ENCODE measurements around the gene RFX8.
"Not testable (repeated sequence)": the region's sequence is repeated elsewhere in the genome, so short reads cannot be mapped to it uniquely, and the experiment has no call there.

RFX8 gene

DNA sequence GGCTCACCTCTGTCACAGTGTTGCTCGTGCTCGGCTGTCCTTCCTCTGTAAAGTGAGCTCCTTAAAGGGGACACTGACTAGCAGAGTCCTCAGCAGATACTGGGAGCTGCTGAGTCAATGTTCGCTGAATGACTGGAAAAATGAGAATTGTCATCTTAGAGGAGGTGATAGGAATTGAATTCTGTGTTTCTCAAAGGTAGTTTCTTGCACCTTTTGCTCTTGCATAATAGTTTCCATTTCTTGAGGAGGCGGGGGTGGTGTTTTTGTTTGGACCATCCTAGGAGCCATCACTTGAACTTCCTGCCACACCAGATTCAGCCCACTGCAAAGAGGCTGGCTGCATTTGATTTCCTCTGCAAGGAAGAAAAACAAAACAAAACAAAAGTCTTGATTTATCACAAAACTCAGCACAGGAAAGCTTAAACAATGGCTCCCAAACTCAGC is 11.4 kb upstream of the RFX8 start:
- DNase-seq (ENCODE audit: low spot score), result no peak

DNA sequence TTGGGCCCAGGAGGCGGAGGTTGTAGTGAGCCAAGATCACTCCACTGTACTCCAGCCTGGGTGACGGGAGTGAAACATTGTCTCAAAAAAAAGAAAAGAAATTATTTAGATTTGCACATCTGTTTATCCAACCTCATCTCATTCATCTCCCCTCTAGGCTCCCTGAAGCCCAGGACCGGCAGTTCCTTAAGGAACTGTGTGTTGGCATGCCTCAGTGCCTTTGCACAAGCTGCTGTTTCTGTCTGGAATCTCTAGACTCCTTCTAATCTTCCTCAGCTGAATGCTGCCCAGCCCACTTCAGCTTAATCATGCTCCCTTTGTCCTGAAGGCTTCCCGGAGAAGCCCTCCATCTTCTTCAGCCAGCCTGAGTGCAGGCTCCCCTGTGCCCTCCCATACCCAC is 10.9 kb upstream of the RFX8 start:
- DNase-seq (ENCODE audit: low spot score), result no peak

DNA sequence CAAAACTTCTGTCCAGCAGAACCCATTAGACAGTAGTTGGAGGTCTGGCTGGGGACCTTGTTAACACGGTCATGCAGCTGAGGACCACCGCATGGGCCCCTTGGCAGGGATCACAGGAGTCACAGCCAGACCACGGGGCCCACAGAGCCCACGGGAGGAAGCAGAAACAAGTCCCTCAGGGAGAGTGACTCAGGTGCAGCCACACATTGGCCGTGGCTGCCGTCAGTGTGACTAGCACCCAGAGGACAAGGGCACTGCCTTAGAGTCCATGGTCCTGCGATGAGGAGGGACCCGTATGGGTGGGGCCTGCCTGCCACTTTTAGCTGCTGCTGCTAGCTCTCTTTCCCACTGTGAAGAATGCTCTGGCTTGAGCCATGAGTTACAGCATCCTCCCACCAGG is 5.9 kb upstream of the RFX8 start:
- no peak for DNase-seq (ENCODE audit: low spot score)

DNA sequence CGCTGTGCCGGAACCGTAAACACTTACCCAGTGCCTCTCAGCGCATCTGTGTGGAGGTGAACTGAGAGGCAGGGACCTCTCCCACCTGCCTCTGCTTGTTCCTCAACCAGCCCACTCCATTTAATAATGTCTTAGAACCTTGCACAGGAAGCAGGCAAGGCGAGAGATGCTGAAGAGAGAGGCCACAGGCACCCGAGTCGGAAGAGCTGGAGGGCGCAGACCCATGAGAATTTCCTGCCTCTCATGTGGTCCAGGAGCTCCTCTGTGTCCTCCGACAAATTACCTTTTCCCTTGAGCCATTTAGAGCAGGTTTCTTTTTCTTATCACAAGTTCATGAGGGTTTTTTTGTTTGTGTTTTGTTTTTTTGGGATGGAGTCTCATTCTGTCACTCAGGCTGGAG is 4.9 kb upstream of the RFX8 start:
- no peak for DNase-seq (ENCODE audit: low spot score)

DNA sequence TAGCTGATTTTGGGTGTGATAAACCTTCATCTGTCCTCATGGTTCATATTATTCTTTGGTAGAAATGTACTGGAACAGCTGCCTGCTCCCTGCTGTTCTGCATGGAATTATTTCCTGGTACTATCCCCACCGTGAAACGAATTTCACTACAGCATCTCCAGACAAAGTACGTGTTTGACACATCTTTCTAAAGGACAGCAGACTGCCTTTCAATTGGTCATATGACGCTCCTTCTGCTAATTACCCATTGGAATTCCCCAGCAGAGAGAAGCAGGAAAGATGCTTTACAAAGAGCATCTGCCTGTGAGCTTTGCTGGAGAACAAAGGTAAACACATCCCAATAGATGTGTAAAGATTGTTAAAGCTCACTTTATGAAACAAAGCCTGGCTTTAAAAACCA is 4.4 kb upstream of the RFX8 start:
- DNase-seq (ENCODE audit: low spot score), result no peak

DNA sequence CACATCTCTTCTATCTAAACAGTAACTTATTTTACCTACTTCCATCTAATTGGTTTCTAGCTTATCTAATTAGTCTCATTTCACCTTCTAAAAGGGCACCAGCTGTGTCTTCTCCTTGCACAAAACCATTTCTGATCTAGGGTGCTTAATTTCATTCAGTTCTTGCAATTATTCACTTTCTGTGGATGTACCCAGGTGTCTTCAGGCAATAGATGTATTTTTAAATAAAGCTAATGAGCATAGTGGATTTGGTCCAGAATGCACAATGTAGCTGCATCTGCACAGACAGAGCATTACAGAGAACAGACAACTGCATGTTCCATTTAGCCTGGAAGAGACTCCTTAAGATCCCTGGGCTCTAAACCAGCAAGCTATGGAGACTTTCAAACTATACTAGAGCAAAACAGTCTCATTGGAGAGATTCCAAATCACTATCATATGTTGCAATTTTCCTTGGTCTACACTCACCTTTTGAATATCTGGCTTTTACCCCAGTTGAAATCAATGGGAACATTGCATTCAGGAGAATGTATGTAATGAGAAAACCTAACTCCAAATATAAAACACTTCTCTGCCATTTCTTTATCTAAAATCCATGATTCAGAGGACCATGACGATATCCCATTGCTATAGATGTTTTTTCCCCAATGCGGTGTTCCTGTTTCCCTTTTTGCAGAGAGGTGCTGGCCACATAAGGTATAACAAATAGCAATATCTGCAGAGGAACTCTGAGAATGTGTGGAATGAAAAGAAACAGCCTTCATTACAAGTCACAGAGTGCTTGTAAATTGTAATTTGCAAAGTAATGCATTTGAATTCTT is 3.5 kb upstream of the RFX8 start:
- DNase-seq (ENCODE audit: low spot score), result no peak

DNA sequence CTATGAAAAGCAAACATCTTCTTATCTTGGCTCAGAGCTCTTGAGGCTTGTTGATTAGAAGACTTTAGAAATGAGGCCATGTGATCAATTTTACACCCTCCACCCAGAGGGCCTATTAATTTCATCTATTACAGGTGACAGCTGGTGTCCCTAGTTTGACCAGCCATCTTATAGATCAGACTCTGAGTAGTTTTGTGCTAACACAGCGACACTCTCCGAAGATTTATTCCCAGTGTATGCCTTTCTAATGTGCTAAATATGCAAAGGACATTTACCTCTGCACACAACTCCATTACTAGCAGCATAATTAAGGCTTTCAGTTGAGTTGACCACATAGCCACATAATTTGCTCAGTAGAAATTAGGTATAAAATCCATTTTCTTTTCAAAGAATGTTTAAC is 2.6 kb upstream of the RFX8 start:
- no peak for DNase-seq (ENCODE audit: low spot score)

DNA sequence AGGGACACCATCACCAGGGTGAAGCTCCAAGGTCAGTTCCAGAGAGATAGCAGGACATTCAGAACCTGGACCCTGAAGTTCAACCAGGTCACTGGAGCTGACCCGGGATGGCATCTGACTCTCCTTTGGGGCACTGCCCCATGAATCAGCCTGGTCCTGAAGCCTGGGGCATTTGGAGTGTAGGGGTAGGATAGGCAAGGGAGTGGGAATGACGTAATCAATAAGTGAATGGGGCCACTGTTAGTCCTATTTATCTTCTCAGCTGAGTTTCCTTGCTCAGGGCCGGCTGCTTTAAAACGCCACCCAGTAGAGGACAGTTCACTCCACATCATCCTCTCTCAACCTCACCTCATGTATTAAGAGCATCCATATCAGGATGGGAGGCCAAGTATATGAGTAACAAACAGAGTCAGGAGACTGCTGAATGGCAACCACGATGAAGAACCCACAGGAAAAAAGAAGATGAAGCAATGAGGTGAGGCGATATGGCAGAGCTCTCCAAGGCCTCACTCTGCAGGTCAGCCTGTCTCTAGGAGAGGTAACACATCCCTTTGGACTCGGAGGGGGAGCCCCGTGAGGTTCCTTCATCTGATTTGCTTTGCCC is 1.8 kb upstream of the RFX8 start:
- no peak for DNase-seq (ENCODE audit: low spot score)

DNA sequence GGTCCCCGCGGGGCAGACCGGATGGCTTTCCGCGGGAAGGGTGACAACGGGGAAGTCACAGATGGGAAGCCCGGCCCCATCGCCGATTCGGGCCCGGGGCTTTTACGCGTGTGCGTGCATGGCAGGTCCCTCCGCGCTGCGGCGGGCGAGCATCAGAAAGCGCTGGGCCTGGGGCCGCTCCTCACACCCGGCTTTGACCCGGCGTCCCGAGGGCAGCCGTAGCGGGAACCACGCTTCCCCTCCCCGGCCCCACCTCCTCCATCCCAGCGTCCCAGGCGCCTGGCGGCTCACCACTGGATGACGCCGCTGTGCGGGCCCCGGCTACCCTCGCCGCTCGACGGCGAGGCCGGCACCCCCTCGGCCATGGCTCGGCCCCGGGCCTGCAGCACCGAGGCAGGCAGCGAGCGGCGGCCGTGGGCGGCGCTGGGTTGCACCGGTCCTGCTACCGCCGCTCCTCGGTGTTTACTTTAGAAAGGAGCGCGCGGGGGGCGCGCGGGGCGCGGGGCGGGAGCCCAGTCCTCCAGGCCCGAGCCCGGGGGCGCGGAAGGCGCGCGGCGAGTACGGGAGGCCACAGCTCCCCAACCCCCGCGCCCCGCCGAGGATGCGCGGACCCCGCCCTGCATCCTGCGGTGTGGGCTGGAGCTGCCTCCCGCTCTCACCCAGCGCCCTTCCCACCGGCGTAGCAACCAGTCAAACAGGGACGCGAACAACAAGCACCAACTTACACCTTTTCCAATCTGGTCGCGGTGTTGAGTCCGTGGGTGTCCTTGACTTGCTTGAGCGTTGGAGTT is 806 bp downstream of the RFX8 start:
- peak; percentile 71 for DNase-seq (ENCODE audit: low spot score)

DNA sequence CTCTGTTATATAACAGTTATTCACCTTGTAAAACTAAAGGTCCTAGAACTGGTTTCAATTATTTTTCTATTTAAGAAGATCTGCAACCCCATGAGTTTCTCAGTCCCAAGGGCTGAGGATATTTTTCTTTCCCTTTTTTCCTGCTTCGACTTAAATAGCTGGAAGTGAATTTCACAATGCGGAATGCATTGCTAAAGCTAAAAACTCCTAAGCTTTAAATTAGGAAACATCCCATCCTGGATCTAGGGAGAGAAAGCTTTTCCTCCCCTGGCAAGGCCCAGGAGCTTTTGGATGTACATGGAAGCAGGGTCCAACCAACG is 1.4 kb downstream of the RFX8 start:
- peak; percentile 41 for DNase-seq (ENCODE audit: low spot score)

DNA sequence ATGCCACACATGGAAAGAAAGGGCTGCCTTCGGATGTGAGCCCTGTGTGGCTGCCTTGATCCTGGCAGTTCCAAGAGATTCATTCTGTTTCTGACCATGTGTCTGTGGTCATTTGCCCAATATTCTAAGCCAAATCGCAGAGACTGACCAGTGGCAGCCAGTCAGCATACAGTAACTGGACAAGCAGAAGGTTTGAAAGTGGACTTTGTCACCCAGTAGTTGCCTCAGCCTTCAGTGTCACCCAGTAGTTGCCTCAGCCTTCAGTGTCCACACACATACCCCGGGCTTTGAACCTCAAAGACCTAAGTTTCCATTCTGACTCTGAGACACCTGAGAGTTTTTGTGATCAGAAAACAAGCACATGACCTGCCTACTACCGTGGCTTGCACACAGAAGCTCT is 5.0 kb downstream of the RFX8 start:
- no peak for DNase-seq (ENCODE audit: low spot score)

DNA sequence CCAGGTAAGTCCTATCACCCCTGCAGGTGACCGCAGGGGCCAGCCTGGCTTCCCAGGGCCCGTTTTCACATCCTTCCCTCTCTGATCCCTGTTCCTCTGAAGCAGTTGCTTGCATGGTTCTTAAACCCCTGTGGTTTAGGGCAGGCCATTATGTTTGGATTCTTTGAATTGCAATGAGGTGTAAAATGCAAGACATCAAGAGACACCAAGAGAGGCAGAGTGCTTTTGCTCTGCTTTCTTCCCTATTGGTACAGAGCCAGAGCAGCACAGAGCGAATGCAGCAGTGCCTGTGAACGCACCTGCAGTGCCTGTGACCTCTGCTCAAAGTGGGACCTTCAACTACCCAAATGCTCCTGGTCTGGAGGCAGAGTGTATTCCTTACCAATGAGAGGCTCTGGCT is 7.6 kb downstream of the RFX8 start:
- DNase-seq (ENCODE audit: low spot score), result no peak

DNA sequence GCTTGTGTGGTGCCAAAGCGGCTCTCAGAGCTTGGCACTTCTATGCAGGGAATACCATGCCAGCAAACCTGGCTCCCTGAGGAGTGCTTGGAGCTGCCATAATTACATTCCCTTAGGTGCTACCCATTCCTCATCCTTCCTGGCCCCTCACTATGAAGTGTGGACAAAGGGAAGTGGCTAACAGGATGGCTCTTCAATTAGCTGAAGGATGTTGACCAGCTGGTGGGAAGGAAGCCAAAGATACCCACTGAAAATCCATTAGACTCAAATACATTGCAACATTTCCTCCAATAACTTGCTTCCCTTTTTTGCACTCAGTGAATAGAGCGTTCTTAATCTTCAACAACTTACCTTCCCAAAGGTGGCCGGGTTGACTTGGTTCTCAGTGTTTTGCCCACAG is 8.5 kb downstream of the RFX8 start:
- DNase-seq (ENCODE audit: low spot score), result no peak

DNA sequence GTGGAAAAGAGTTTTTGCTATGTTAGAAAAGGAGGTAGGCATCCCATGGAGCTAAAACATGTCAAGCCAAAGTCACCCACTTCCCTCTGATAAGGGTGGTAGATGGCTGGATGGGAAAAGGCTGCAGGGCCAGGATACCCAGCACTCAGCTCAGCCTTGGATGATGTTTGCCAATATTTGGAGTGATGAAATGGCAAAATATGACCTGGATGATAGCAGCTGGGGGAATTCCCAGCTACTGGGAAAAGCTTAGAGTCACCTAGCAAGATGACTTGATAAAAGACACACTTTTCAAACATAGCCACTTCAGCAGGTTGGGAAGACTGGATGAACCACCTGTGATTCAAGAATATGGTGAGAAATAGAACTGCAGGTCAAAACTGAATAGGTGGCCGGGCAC is 10.1 kb downstream of the RFX8 start:
- DNase-seq (ENCODE audit: low spot score), result no peak

DNA sequence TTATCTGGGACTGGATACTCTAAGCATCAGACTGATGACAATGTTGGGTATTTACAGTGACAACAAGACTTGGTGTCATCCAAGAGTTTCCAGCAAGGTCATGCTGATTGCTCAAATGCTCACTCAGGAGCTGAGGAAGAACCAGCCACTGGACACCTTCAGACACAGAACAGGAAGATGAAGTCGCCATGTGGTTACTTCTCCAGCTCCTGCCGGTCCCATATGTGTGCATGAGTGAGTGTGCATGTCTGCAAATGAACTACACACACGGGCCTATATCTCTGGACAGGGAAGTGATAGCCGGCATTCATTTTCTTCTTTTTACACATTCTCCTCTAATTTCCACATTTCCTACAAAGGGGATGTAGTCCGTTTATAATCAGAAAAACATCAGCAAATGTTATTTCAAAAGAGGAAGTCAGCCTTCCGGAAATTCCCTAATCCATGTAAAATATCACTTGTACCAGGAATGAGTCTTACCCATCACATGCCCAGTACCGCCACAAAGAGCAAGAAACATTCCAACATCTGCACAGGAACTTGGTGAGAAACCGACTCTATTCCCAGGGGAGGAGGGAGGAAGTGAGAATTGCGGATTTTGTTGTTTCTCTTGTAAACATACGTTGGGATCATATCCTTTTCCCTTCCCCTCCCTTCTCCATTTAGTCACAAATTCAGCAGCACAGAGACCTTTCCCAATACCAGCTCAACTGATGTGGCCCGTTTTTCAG is 10.8 kb downstream of the RFX8 start:
- DNase-seq (ENCODE audit: low spot score), result peak; percentile 60

DNA sequence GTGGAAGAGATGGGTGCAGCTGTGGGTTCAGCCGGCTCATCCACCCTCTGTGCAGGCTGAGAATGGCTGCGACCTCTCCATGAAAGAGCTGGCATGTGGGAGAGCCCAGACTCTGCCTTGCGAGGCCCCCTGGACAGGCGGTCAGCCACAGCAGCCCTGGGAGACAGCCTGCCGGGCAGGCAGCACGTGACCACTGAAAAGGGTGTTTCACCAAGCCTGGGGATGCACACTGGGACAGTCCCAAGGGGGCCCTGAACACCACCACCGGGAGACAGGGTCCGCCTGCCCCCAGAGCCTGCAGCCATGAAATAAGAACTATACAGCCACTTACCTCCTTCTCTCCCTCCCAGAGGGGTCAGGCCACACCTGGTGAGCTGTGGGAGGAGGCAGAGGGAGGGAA is 11.5 kb downstream of the RFX8 start:
- DNase-seq (ENCODE audit: low spot score), result no peak

DNA sequence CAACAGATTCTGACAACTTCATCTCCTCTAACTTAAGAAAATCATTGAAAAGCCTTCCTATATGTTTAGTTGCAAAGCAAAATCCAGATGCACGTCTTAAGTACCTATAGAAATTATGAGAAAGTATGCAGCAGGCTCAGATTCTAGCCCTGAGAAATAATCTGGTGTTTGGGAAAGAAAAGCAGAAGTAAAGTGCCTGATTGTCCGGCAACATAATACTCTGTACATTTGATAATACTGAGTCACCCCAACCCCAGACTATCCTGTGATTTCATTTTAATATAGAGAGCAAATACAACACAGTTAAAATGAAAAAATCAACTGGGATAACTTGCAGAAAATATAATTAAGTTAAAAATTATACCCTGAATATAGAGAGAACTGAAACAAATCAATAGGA is 13.5 kb downstream of the RFX8 start:
- no peak for DNase-seq (ENCODE audit: low spot score)

DNA sequence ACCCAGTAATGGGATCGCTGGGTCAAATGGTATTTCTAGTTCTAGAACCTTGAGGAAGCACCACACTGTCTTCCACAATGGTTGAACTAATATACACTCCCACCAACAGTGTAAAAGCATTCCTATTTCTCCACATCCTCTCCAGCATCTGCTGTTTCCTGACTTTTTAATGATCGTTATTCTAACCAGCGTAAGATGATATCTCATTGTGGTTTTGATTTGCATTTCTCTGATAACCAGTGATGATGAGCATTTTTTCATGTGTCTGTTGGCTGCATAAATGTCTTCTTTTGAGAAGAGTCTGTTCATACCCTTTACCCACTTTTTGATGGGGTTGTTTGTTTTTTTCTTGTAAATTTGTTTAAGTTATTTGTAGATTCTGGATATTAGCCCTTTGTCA is 20.5 kb downstream of the RFX8 start:
- DNase-seq (ENCODE audit: low spot score), result not testable (repeated sequence)

DNA sequence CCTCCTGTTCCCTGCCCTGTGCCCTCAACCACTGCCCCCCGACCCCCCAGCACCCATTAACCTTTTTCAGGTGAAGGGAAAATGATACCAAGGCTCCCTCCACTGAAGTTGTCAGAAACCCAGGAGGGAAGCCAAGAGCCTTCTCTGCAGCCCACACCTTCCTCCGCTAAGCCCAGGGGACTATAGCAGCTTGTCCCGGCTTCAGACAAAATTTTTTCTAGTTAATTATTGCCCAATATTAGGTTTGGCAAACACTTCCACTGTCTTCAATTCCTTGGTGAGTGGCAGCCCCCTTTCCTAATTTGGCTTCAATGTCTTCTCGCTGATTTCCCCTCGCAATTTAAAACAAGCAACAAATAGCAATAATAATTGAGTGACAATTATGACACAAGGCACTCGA is 23.9 kb downstream of the RFX8 start:
- DNase-seq (ENCODE audit: low spot score), result no peak

DNA sequence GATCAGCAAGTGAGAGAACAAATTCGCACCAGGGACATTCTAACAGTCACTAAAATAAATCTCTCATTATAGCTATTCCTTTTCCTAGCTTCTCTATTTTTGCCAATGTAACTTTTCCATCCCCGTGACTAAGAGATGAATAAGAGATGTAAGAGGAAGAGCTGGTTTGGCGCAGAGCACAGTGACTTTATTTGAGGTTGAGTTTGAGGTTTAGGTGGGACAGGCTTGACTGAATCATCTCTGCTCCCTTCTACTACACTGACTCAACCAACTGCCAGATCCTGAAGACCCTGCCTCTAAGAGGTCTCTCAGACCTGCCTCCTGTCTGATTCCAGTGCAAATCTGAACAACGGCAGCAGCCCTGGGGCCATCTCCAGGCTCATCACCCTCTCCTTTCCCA is 28.0 kb downstream of the RFX8 start:
- peak; percentile 30 for DNase-seq (ENCODE audit: low spot score)

DNA sequence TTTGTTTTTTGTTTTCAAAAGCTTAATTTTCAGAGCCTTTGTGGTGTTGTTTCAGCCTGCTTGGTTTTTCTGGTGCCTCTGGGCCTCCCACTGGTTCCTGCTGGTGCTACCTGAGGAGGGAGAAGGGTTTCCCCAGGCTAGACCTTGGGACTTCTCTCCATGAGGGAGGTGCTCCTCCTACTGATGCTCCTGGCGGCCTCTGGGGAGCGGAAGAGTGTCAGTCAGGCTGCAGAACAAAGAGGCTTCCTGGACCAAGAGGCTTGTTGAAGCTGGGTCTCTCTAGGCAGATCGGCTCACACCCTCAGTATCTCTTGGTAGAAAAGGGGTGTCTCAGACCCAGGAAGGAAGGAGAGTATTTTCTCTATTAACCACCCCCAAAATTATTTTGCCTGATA is 32.2 kb downstream of the RFX8 start:
- DNase-seq (ENCODE audit: low spot score), result no peak

DNA sequence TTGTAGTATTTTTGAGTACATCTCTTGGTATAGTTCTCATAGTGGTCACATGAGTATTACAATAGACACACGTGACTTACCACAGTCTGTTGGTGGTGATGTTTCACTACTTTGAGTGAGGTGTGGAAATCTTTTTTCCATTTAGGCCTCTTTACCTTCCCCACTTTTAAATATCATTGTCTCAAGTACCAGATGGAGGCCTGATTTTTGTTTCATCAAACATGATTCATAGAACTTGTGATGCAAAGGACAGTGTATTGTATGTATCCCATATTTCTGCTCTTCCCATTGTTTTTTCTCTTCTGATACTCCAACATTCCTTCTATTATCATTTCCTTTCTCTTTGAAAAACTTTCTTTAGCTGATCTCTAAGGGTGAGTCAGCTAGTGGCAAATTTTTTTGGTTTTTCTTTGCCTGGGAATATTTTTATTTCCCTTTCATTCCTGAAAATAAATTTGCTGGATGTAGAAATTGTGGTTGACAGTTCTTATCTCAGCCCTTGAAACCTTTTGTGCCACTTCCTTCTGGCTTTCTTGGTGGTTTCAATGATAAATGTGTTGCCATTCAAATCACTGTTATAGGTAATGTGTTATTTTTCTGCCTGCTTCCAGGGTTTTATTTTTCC is 32.8 kb downstream of the RFX8 start:
- DNase-seq (ENCODE audit: low spot score), result peak; percentile 57

Measured in hepatic stellate cell (primary cell).